ENCODE results near the gene NECAP2.

NECAP2 gene

GRCh38 chr1:16420424-16421118 is 20.0 kb upstream of the NECAP2 start:
- ATAC-seq = no peak; the same call in 1 of the 3 replicates
- TF ChIP-seq PPARA (CRISPR knock-in tag; IDR thresholded peaks at IDR 0.05; ENCODE audit: borderline replicate concordance) (no peak), TSHZ2 (CRISPR knock-in tag; IDR thresholded peaks at IDR 0.05) (no peak)

GRCh38 chr1:16421201-16421600 is 19.3 kb upstream of the NECAP2 start:
- no peak; the same call in 2 of the 3 replicates for ATAC-seq

More at GRCh38 chr1:16421201-16421600, 19.3 kb upstream of the NECAP2 start:
- TF ChIP-seq TSHZ2 (CRISPR knock-in tag; IDR thresholded peaks at IDR 0.05) = no peak
- no peak for TF ChIP-seq GLIS3 (CRISPR knock-in tag; IDR thresholded peaks at IDR 0.05)
- no peak for TF ChIP-seq TOX (CRISPR knock-in tag; IDR thresholded peaks at IDR 0.05; ENCODE audit: borderline replicate concordance)
- no peak for TF ChIP-seq OSR1 (CRISPR knock-in tag; IDR thresholded peaks at IDR 0.05)
- no peak for TF ChIP-seq ZFP3 (CRISPR knock-in tag; IDR thresholded peaks at IDR 0.05)
- TF ChIP-seq TCF4 (CRISPR knock-in tag; IDR thresholded peaks at IDR 0.05; ENCODE audit: borderline replicate concordance) = no peak
- no peak for TF ChIP-seq PPARA (CRISPR knock-in tag; IDR thresholded peaks at IDR 0.05; ENCODE audit: borderline replicate concordance)
- no peak for TF ChIP-seq ESRRG (CRISPR knock-in tag; IDR thresholded peaks at IDR 0.05)
- TF ChIP-seq ZC3H10 (CRISPR knock-in tag; IDR thresholded peaks at IDR 0.05) = no peak
- TF ChIP-seq SNAI2 (CRISPR knock-in tag; IDR thresholded peaks at IDR 0.05) = no peak
- TF ChIP-seq POU6F1 (CRISPR knock-in tag; IDR thresholded peaks at IDR 0.05; ENCODE audit: borderline replicate concordance, low read depth) = no peak
- no peak for TF ChIP-seq ZNF8 (CRISPR knock-in tag; IDR thresholded peaks at IDR 0.05)
- no peak for TF ChIP-seq RARB (CRISPR knock-in tag; IDR thresholded peaks at IDR 0.05)
- TF ChIP-seq CSRNP3 (CRISPR knock-in tag; IDR thresholded peaks at IDR 0.05) = no peak
- TF ChIP-seq, protein P1, sequence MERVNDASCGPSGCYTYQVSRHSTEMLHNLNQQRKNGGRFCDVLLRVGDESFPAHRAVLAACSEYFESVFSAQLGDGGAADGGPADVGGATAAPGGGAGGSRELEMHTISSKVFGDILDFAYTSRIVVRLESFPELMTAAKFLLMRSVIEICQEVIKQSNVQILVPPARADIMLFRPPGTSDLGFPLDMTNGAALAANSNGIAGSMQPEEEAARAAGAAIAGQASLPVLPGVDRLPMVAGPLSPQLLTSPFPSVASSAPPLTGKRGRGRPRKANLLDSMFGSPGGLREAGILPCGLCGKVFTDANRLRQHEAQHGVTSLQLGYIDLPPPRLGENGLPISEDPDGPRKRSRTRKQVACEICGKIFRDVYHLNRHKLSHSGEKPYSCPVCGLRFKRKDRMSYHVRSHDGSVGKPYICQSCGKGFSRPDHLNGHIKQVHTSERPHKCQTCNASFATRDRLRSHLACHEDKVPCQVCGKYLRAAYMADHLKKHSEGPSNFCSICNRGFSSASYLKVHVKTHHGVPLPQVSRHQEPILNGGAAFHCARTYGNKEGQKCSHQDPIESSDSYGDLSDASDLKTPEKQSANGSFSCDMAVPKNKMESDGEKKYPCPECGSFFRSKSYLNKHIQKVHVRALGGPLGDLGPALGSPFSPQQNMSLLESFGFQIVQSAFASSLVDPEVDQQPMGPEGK (CRISPR knock-in tag; IDR thresholded peaks at IDR 0.05; ENCODE audit: borderline replicate concordance) = no peak

All from SK-N-SH treated with all-trans-retinoic acid at 6 μM for 48 hours (cell line).